Thyroid gland (tissue), 4 donors: ENCODE results near the gene ESPNL.

Source experiments
- POLR2A ChIP-seq, 2 donors: fragments of 450-650 bp; IDR thresholded peaks; one replicate each; pipeline ENCODE4 v1.6.1; 2017; ENCODE audit warnings: antibody characterized with exemption in 2 of 2, mild to moderate bottlenecking in 2 of 2, moderate library complexity in 1 of 2
- TF ChIP-seq, protein P1 (sequence below), 6 experiments: fragments of 200-600 bp in 3 of 6; fragments of 450-650 bp in 3 of 6; sonication (generic) in 3 of 6; IDR thresholded peaks; one replicate each; pipeline ENCODE4 v1.5.1; 2016 to 2019; ENCODE audit warnings: antibody characterized with exemption in 6 of 6, mild to moderate bottlenecking in 2 of 6, inconsistent platforms in 1 of 6, moderate library complexity in 1 of 6

DNA sequence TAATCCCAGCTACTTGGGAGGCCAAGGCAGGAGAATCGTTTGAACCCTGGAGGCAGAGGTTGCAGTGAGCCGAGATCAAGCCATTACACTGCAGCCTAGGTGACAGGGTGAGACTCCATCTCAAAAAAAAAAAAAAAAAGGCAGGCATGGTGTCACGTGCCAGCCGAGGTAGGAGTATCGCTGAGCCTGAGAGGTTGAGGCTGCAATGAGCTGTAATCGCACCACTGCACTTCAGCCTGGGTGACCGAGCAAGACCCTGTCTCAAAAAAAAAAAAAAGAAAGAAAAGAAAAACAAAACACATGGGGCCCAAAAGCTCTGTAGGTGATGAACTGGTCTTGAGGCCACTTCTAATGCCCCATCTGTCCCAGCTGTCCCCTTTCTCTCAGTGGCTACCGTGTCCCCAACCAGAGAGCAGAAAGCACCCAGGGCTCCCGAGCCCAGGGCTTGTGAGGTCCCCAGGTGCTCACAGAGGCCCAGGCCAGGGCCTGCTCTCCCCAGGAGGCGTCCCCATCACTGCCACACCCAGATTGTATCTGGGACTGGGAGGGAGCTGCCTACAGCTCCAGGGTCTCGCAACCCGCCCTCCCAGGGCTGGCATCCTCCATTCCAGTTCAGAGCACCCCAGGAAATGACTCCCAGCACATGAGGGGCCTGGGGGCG lies 46.9 kb downstream of the ESPNL start:
- TF ChIP-seq, protein P1, sequence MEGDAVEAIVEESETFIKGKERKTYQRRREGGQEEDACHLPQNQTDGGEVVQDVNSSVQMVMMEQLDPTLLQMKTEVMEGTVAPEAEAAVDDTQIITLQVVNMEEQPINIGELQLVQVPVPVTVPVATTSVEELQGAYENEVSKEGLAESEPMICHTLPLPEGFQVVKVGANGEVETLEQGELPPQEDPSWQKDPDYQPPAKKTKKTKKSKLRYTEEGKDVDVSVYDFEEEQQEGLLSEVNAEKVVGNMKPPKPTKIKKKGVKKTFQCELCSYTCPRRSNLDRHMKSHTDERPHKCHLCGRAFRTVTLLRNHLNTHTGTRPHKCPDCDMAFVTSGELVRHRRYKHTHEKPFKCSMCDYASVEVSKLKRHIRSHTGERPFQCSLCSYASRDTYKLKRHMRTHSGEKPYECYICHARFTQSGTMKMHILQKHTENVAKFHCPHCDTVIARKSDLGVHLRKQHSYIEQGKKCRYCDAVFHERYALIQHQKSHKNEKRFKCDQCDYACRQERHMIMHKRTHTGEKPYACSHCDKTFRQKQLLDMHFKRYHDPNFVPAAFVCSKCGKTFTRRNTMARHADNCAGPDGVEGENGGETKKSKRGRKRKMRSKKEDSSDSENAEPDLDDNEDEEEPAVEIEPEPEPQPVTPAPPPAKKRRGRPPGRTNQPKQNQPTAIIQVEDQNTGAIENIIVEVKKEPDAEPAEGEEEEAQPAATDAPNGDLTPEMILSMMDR (IDR thresholded peaks at IDR 0.05), result no peak
- TF ChIP-seq POLR2A (IDR thresholded peaks at IDR 0.05), result no peak
